ENCODE results near the gene KTN1.

- TF ChIP-seq CTCF (conservative IDR thresholded peaks at IDR 0.05; ENCODE audit: low read length) (no peak), EZH2phosphoT487 (IDR thresholded peaks at IDR 0.05; ENCODE audit: borderline replicate concordance) (no peak)
These were observed 138.5 kb downstream of the KTN1 start for GRCh38 chr14:55718551-55718950.

Measured in Loucy (cell line).